Activated CD4-positive, alpha-beta T cell treated with anti-CD3 and anti-CD28 coated beads for 1 hour (primary cell): ENCODE results near the gene PIK3R2.

Source experiments
- DNase-seq: peaks from one replicate; pipeline ENCODE4 v3.0.0-alpha.2; 2020

Gene PIK3R2

GRCh38 chr19:18174983-18175382 lies 22.0 kb downstream of the PIK3R2 start:
- DNase-seq: no peak

- no peak for DNase-seq
Observed at GRCh38 chr19:18176367-18177310, 23.7 kb downstream of the PIK3R2 start.

- DNase-seq: no peak
Observed at GRCh38 chr19:18179957-18180356, 27.0 kb downstream of the PIK3R2 start.

- DNase-seq: no peak
Observed at GRCh38 chr19:18183529-18183928, 30.6 kb downstream of the PIK3R2 start.

- DNase-seq: no peak
Observed at GRCh38 chr19:18185538-18185937, 32.6 kb downstream of the PIK3R2 start.

- no peak for DNase-seq
Observed at GRCh38 chr19:18190278-18190677, 37.3 kb downstream of the PIK3R2 start.

- no peak for DNase-seq
Observed at GRCh38 chr19:18191640-18192062, 38.7 kb downstream of the PIK3R2 start.

- peak; percentile 97 for DNase-seq
Observed at GRCh38 chr19:18192673-18193387, 39.9 kb downstream of the PIK3R2 start, which contains the start of gene MPV17L2. Gene MPV17L2, plus strand, starts transcription at chr19:18193218. Its CDS starts 64 bp downstream, at chr19:18193282.

GRCh38 chr19:18193388-18194180 lies 40.6 kb downstream of the PIK3R2 start:
- no peak for DNase-seq

- no peak for DNase-seq
Observed at GRCh38 chr19:18194181-18194530, 41.2 kb downstream of the PIK3R2 start.

GRCh38 chr19:18194554-18195238 lies 41.7 kb downstream of the PIK3R2 start:
- DNase-seq: no peak

- no peak for DNase-seq
Observed at GRCh38 chr19:18196511-18196845, 43.5 kb downstream of the PIK3R2 start.

GRCh38 chr19:18197306-18197705 lies 44.3 kb downstream of the PIK3R2 start:
- DNase-seq: no peak

- no peak for DNase-seq
Observed at GRCh38 chr19:18197941-18198340, 45.0 kb downstream of the PIK3R2 start.

- no peak for DNase-seq
Observed at GRCh38 chr19:18198374-18198773, 45.4 kb downstream of the PIK3R2 start.

- DNase-seq: no peak
Observed at GRCh38 chr19:18202397-18202777, 49.4 kb downstream of the PIK3R2 start.

- no peak for DNase-seq
Observed at GRCh38 chr19:18202778-18203407, 49.9 kb downstream of the PIK3R2 start.

- DNase-seq: no peak
Observed at GRCh38 chr19:18203408-18203862, 50.5 kb downstream of the PIK3R2 start.

GRCh38 chr19:18203863-18204393 lies 51.0 kb downstream of the PIK3R2 start, which contains the start of gene RAB3A:
Gene RAB3A, minus strand, starts transcription at chr19:18204042. Its CDS starts 1,302 bp downstream, at chr19:18202740.
- peak; percentile 99 for DNase-seq

- no peak for DNase-seq
Observed at GRCh38 chr19:18204394-18205199, 51.6 kb downstream of the PIK3R2 start.
